ENCODE results near the gene CIDEC. TPM values are rescaled to one million over a fixed set of nuclear protein-coding genes. Genes with fewer than 3 reads are reported as not detected.
"Not testable (repeated sequence)": the region's sequence is repeated elsewhere in the genome, so short reads cannot be mapped to it uniquely, and the experiment has no call there.

The CIDEC gene
- total RNA-seq, 1 donor from 2014 or later = 5.0 TPM

DNA sequence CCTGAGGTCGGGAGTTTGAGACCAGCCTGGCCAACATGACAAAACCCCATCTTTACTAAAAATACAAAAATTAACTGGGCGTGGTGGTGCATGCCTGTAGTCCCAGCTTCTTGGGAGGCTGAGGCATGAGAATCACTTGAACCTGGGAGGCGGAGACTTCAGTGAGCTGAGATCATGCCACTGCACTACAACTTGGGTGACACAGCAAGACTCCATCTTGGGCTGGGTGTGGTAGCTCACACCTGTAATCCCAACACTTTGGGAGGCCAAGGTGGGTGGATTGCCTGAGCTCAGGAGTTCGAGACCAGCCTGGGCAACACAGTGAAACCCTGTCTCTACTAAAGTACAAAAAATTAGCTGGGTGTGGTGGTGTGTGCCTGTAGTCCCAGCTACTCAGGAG is 3.8 kb downstream of the CIDEC start:
- DNase-seq (ENCODE audit: low spot score) = not testable (repeated sequence)

DNA sequence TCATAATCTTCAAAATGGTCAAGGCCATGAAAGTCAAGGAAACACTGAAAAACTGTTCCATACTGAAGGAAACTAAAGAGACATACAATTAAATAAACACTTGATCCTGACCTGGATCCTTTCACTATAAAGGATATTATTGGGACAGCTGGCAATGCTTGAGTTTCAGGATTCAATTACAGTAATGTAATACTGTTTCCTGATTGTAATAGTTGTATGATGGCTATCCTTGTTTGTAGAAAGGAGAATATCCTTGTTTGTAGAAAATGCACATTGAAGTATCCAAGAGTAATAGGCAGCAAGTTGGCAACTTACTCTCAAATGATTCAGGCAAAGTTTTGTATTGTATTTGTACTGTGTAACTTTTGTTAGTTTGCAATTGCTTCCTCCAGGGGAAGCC is 4.6 kb downstream of the CIDEC start:
- no peak for DNase-seq (ENCODE audit: low spot score)

DNA sequence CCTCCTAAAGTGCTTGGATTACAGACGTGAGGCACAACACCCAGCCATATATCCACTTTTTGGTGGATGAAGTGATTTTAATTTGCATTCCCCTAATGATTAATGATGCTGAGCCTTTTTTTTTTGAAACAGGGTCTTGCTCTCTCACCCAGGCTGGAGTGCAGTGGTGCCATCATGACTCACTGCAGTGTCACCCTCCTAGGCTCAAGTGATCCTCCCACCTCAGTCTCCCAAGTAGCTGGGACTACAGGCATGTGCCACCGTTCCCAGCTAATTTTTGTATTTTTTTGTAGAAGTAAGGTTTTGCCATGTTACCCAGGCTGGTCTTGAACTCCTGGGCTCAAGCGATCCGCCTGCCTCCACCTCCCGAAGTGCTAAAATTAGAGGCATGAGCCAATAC is 8.0 kb downstream of the CIDEC start:
- DNase-seq (ENCODE audit: low spot score) = not testable (repeated sequence)

DNA sequence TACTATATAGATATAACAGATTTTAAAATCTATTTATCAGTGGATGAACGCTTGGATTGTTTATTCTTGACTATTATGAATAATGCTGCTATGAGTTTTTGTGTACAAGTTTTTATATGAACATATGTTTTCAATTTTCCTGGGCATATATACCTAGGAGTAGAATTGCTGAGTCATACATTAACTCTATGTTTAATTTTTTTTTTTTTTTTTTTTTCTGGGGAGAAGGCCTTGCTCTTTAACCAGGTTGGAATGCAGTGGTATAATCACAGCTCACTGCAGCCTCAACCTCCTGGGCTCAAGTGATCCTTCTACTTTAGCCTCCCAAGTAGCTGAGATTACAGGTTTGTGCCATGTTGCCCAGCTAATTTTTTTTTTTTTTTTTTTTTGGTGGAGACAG is 9.1 kb downstream of the CIDEC start:
- DNase-seq (ENCODE audit: low spot score) = no peak

DNA sequence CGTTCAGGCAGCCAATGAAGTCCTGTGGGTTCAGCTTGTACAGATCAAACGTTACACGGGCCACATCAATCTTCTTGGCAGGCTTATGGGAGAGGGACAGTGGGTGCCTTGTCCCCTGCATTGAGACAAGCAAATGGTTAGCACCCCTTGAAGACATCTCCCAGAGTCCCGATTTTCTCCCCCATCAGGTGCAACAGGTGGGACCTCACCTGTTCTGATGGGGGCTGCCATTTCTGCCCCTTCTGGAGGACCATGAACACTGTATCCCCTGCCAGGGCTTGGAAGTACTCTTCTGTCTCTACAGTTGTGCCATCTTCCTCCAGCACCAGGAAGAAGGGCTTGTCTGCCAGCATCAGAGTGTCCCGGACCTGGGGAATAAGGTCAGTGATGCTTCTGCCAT is 10.1 kb downstream of the CIDEC start:
- DNase-seq (ENCODE audit: low spot score) = no peak

DNA sequence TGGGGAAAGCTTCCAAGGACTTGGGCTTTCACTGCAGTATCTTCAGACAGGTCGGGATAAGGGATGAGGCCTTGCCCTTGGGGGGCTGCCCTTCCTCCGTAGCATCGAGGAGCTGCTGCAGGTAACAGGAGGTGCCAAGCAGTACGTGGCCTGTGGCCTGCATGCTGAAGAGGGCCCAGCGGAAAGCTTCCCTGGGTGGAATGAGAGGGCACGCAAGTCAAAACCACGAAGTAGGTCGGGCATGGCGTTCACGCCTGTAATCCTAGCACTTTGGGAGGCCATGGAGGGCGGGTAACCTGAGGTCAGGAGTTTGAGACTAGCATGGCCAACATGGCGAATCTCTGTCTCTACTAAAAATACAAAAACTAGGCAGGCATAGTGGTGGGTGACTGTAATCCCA is 12.9 kb downstream of the CIDEC start:
- DNase-seq (ENCODE audit: low spot score) = no peak

DNA sequence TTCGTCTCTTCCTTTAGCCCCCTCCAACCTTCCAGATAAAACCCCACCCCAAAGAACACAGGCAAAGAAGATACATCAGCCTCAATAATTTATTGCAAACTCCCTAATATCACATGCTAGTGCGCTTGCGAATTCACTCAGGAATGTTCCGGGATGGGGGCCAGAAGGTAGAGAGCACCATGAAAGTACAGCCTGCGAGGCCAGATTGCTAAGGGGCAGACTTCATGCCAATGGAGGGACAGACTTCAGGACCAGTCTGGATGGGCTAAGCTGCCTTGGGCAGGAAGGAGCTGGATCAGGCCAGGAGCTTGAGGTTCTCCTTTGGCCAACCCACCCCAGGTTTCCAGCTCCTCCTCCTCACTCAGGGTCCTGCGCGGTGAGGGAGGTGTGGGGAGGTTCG is 13.4 kb downstream of the CIDEC start:
- no peak for DNase-seq (ENCODE audit: low spot score)

DNA sequence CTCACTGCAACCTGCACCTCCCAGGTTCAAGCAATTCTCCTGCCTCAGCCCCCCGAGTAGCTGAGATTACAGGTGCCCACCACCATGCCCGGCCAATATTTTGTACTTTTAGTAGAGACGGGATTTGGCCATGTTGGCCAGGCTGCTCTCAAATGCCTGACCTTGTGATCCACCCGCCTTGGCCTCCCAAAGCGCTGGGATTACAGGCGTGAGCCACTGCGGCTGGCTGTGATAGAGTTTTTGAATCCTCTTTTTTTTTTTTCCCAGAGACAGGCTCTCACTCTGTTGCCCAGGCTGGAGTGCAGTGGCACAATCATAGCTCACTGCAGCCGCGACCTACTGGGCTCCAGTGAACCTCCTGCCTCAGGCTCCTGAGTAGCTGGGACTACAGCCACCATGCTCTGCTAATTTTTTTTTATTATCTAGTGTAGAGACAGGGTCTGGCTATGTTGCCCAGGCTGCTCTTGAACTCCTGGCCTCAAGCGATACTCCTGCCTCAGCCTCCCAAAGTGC is 14.9 kb downstream of the CIDEC start:
- DNase-seq (ENCODE audit: low spot score) = not testable (repeated sequence)

DNA sequence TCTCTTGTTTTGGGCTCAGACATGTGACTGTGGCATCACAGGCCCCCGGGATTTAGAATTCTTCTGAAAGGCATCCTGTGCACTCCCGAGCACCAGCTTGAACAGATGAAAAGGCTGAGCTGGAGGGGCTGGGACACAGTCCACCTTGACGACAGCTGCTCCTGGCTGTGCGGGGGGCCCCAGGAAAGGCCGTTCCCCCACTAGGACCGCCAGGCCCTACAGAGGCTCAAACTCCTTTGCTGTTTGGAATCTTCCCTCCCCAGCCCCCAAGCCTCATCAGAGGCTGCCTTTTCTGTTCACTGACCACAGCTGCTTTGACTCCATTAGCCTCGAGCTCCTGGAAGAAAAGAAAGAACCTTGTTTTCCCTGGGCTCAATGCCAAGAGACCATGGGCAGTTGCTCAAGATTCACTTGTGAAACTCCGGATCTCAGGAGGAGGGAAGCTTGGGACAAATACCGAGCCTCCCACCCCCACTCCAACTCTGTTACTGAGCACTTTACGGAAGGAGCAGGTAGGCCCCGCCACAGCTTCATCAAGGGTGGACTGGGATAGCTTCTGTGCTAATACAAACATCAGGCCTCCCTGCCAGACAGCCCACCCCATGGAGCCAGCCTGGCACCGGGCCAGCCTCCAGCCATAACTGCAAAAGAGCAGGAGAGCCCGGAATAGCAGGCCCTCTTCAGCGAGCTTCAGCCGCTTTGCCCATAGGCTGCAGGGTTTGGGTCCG is 15.7 kb downstream of the CIDEC start:
- DNase-seq (ENCODE audit: low spot score) = peak; percentile 58

DNA sequence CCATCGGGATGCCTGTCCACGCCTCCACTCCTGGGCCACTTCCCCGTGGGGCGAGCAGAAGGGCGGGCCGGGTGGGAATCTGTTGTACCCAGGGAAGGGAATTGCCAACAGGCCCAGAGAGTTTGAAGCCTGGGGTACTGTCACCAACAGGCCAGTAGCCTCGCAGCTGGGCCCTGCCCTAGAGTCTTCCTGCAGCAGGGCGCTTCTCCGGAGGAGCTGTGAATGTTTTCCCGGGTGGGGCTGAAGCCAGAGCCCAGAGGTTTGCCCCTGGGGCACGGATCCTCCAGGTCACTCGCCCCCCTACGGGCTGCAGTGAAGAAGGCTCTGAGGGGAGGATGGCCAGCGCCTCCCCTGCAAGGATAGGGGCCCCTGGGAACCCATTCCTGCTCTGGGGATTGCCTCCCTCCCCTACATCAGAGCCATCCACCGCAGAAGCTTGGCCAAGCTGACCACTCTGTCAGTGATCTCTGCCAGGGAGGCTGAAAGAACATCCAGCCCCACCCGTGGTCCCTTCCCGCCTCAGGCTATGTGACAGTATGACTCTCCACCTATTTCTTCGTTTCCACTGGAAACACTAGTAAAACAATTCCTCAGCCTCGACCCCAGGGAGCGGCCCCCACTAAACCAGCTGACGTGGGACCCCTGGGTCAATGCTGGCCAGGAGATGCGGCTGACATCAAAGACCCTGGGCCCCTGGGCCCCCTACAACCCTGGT is 16.8 kb downstream of the CIDEC start:
- no peak for DNase-seq (ENCODE audit: low spot score)

DNA sequence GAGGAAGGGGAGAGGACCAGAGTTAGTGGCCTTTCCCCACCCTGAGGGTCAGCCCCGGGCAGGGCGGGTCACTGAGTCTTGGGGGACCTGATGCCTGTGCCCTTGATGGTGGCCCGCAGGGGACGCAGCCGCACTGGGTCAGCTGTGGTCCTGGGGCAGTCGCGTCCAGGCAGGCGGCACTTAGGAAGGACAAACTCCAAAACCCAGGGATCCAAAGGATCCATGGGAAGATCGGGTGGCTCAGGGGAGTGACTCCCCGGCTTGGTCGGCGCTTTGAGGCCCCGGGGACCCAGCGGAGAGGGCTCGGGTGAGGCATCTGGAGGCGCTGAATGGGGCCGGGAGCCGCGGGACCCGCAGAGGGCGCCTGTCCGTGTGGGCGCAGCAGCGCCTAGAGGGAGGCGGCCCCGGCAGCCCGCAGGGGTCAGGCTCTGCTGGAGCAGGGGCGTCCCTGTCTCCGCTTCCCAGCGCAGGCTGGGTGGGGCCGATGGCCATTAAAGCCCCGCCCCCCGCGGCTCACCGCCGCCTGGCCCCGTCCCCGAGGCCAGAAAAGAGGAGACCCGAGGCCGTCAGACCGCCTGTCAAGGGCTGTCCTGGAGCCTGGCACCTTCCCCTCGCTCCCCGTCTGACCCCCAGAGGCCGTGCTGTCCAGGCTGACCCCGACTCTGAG is 17.5 kb downstream of the CIDEC start:
- DNase-seq (ENCODE audit: low spot score) = peak; percentile 40

DNA sequence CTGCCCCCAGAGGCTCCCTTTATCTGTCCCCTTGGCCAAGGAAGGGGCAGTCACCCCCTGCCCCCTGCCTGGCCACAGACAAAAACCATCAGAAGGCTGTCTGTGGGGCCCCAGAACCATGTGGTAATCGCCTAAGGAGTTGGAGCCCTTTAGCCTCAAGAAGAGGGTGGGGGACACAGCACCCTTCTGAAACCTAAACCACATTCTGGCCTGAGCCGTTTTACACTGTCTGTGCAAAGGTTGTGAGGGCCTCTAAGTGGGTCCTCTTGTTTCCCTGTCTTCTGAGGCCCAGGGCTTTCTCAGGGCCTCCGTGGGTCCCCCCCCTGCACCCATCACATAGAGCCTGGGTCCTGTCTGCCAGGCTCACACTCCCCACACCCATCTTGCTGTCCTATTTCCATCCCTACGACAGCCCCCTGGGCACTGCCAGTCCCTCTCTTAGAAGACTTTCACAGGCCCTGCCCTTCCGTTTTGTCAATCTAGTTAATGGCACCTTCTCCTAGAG is 18.4 kb downstream of the CIDEC start:
- no peak for DNase-seq (ENCODE audit: low spot score)

DNA sequence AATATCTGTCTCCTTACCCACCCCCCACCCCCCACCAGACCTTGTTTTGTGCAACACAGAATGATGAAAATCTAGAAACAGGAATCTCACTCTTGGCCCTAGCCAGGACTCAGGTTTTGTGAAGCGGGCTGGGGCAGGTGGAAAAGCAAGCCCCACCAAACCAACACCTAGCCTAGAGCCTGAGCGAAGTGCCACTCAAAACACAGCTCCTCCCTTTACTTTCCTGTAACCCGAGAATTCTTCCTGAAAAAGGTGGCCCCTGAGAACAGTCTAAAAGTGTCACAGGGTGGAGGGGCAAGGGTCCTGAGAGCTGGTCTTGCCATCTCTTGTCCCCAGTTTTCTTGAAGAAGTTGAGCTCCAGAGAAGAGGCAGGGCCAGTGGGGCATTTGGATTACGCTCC is 18.9 kb downstream of the CIDEC start:
- no peak for DNase-seq (ENCODE audit: low spot score)

DNA sequence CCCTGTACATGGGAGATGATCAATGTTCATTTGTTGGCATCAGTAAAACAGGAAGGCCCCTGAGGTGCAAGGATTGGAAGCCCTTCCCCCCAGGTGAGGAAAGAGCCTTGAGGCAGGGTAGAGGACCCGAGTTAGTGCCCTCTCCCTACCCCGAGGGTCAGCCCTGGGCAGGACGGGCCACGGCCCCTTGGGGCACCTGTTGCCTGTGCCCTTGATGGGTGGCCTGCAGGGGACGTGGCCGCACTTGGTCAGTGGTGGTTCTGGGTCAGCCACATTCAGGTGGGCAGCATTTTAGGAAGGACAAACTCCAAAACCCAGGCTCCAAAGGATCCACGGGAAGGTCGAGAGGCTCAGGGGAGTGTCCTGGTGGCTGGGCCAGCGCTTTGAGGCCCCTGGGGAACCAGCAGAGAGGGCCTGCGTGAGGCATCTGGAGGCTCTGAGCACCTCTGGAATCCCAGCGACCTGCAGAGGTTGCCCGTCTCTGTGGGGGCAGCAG is 20.5 kb downstream of the CIDEC start:
- no peak for DNase-seq (ENCODE audit: low spot score)

DNA sequence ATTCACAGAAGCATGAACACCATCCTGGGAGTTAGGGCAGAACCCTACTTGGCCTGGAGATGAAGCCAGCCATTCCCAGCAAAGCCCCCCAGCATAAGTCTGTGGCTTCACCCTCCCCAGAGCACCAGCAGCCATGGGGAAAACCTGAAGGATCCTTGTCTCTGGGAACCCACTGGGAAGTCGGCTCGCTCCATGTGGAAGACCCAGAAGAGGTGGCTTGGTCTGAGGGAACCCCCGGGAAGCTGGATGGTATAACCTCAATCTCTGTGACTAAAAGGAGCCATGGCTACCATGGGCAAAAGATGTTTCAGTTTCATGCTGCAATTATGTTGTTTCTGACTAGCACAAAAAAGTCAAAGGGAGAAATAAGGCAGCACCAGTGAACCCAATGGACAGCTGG is 24.5 kb downstream of the CIDEC start:
- no peak for DNase-seq (ENCODE audit: low spot score)

DNA sequence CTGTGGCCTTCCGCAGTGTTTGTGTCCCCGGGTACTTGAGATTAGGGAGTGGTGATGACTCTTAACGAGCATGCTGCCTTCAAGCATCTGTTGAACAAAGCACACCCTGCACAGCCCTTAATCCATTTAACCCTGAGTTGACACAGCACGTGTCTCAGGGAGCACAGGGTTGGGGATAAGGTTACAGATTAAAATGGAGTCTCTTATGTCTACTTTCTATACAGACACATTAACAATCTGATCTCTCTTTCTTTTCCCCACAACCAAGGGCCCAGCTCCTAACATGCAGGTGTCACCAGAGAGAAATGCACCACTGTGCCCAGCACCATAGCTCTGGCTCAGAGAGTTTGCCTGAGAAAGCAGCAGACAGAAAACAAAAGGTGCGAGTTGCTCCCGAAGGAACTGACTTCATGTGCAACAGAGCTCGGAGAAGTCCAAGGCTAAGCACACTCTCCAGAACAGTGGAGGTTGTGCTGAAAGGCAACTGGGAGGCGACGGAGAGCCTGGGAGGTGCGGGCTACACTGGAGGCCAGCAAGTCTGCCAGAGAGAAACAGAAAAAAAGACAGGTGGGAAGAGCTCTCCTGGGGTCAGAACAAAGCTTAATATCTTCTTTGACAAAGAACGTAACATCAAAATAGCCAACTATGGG is 25.6 kb downstream of the CIDEC start:
- not testable (repeated sequence) for DNase-seq (ENCODE audit: low spot score)

DNA sequence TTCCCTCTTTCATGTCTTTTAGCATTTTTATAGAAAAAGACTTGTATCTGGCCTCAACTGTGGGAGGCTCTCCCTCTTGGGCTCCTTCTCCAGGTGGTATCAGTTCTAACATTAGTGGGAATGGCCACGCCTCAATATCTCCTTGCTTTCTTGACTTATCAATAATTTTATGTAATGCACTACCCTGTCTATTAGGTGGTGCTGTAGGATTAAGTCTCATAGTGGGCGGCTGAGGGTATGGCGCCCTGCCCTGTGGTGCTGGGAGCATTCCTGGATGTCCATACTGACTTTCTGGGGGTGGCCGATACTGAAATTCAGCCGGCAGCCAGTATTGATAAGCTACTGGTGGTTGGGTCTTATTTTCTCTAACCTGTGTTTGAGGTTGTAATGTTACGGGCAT is 27.5 kb downstream of the CIDEC start:
- no peak for DNase-seq (ENCODE audit: low spot score)

DNA sequence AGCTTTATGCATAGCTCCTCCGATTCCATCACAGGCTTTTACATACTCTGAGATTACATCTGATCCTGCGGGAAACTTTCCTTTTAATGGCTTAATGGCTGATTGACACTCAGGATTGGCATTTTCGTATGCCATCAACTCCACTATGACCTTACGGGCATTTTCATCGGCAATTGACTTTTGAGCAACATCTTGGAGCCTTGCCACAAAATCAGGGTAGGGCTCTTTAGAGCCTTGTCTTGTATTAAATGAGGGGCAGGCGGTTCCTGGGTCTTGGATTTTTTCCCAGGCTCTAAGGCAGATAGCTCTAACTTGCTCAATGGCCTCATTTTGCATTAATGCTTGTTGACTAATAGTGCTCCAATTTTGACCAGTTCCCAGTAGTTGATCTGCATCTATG is 28.1 kb downstream of the CIDEC start:
- DNase-seq (ENCODE audit: low spot score) = not testable (repeated sequence)

DNA sequence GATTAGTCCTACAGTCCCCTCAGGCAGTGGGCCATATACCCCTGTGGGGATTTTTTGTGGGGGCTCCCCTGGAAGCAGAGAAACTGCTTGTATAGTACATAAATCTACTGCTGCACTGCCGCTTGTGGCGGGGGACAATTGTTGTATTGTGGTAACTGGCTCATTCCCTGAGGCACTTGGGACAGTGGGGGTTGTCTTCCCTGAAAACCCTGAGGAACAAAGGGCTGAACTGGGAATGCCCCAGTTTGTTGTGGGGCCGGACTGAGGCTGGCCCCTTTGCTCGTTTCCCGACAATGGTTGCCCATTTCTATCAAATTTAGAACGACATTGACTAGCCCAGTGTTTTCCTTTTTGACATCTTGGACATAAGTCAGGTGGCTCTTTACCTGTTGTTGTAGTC is 28.7 kb downstream of the CIDEC start:
- DNase-seq (ENCODE audit: low spot score) = not testable (repeated sequence)

DNA sequence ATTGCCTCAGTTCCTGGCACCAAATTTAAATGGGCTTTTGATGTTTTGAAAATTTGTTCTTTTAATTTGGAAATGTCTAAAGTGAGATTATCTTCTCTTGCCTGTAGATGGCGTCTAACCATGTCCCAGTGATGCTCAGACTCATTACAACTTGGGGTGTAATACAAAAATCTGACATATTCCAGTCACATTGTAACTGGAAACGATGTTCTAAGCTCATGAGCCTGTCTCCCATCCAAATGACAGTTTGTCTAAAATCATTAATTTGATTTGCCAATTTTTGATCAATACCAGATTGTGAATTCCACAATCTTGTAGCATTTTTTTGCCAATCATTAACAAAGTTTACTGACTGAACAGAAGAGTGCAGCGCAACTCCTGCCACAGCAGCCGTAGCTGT is 31.2 kb downstream of the CIDEC start:
- DNase-seq (ENCODE audit: low spot score) = not testable (repeated sequence)

DNA sequence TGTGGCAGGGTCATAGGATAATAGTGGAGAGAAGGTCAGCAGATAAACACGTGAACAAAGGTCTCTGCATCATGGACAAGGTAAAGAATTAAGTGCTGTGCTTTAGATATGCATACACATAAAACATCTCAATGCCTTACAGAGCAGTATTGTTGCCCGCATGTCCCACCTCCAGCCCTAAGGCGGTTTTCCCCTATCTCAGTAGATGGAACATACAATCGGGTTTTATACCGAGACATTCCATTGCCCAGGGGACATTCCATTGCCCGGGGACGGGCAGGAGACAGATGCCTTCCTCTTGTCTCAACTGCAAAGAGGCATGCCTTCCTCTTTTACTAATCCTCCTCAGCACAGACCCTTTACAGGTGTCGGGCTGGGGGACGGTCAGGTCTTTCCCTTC is 32.2 kb downstream of the CIDEC start:
- not testable (repeated sequence) for DNase-seq (ENCODE audit: low spot score)

Data from mucosa of gallbladder (tissue), 1 donor.